ENCODE results near the gene TRIM22.
"Not testable (repeated sequence)": the region's sequence is repeated elsewhere in the genome, so short reads cannot be mapped to it uniquely, and the experiment has no call there.

Gene TRIM22

GRCh38 chr11:5691238-5691963, 1.8 kb downstream of the TRIM22 start:
- DNase-seq, result not testable (repeated sequence)

GRCh38 chr11:5691964-5692361, 2.4 kb downstream of the TRIM22 start:
- no peak for DNase-seq

- DNase-seq, result no peak
Observed at GRCh38 chr11:5694642-5695041, 5.1 kb downstream of the TRIM22 start.

GRCh38 chr11:5695580-5695979, 6.0 kb downstream of the TRIM22 start:
- no peak for DNase-seq

- DNase-seq, result no peak
Observed at GRCh38 chr11:5696210-5696609, 6.6 kb downstream of the TRIM22 start.

- DNase-seq, result no peak
Observed at GRCh38 chr11:5698281-5698680, 8.7 kb downstream of the TRIM22 start.

GRCh38 chr11:5700421-5701054, 10.9 kb downstream of the TRIM22 start:
- DNase-seq, result no peak

- DNase-seq, result no peak
Observed at GRCh38 chr11:5701055-5701577, 11.5 kb downstream of the TRIM22 start.

- no peak for DNase-seq
Observed at GRCh38 chr11:5703741-5704536, 14.3 kb downstream of the TRIM22 start.

- no peak for DNase-seq
Observed at GRCh38 chr11:5705688-5706087, 16.1 kb downstream of the TRIM22 start.

- no peak for DNase-seq
Observed at GRCh38 chr11:5712507-5712906, 22.9 kb downstream of the TRIM22 start.

- DNase-seq, result no peak
Observed at GRCh38 chr11:5713695-5714094, 24.1 kb downstream of the TRIM22 start.

- not testable (repeated sequence) for DNase-seq
Observed at GRCh38 chr11:5716518-5716917, 26.9 kb downstream of the TRIM22 start.

- no peak for DNase-seq
Observed at GRCh38 chr11:5719703-5720495, 30.3 kb downstream of the TRIM22 start.

GRCh38 chr11:5722622-5723021, 33.0 kb downstream of the TRIM22 start:
- DNase-seq, result no peak

- no peak for DNase-seq
Observed at GRCh38 chr11:5726351-5726750, 36.8 kb downstream of the TRIM22 start.

- no peak for DNase-seq
Observed at GRCh38 chr11:5727691-5728090, 38.1 kb downstream of the TRIM22 start.

- DNase-seq, result no peak
Observed at GRCh38 chr11:5736396-5736795, 46.8 kb downstream of the TRIM22 start, which contains the start of gene OR56B1. Gene OR56B1 (plus strand): TSS chr11:5736448. CDS start chr11:5736517, 69 bp downstream.

GRCh38 chr11:5737091-5737490, 47.5 kb downstream of the TRIM22 start:
- no peak for DNase-seq

GRCh38 chr11:5737670-5738392, 48.2 kb downstream of the TRIM22 start:
- no peak for DNase-seq

GRCh38 chr11:5738431-5738830, 48.8 kb downstream of the TRIM22 start:
- no peak for DNase-seq

GRCh38 chr11:5746614-5747013, 57.0 kb downstream of the TRIM22 start:
- DNase-seq, result no peak

Measured in activated CD4-positive, alpha-beta T cell treated with anti-CD3 and anti-CD28 coated beads for 1 hour (primary cell).